ENCODE data around the gene PEMT. TPM values are rescaled to one million over a fixed set of nuclear protein-coding genes. Genes with fewer than 3 reads are reported as not detected.

Gene PEMT
- total and polyA plus RNA-seq, 4 donors, result 18.7 to 59.1 (median 34.4) TPM

DNA sequence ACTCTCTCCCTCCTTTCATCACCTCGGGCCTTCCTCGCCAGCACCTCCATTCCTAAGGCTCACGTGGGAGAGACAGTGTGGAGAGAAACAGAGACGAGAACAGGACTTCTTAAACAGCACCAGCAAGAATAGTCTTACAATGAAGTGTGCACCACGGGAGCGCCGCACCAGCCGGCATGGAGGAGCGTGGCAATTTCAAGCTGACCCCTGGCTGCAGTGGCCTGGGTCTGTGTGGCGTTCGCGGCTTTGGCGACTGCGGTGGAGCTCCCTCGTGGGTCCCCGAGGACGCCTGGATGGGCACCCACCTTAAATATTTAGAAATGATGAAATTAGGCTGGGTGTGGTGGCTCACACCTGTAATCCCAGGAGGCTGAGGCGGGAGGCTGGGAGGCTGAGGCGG lies 135.3 kb downstream of the PEMT start:
- DNase-seq, result no peak
- 92 to 93% methylated on average over 19 of the region's 19 CpGs for WGBS, 2 donors
- Histone ChIP-seq H3K36me3 (ENCODE audit: control insufficient read depth in 4 of 4, insufficient read depth in 4 of 4, low read length in 4 of 4) (no peaks in the 10 kb centered on the region), H3K27ac (ENCODE audit: low read depth in 1 of 2, low read length in 1 of 2) (no peak overlapping the region), H3K9ac (ENCODE audit: insufficient read depth in 1 of 2, low read length in 2 of 2) (no peak overlapping the region), H3K4me1 (ENCODE audit: control insufficient read depth in 5 of 5, insufficient read depth in 5 of 5, low read length in 5 of 5) (peaks cover 0 to 2% (median 0%) of the 10 kb centered on the region in 5 donors), H3K27me3 (ENCODE audit: control insufficient read depth in 3 of 3, insufficient read depth in 3 of 3, low read length in 2 of 3) (no peaks in the 10 kb centered on the region), H3K4me3 (no peak overlapping the region), H3K9me3 (ENCODE audit: control insufficient read depth in 4 of 4, insufficient read depth in 3 of 4, low read length in 3 of 4) (peaks cover 0 to 6% (median 1%) of the 10 kb centered on the region in 4 donors)
- TF ChIP-seq, protein P1, sequence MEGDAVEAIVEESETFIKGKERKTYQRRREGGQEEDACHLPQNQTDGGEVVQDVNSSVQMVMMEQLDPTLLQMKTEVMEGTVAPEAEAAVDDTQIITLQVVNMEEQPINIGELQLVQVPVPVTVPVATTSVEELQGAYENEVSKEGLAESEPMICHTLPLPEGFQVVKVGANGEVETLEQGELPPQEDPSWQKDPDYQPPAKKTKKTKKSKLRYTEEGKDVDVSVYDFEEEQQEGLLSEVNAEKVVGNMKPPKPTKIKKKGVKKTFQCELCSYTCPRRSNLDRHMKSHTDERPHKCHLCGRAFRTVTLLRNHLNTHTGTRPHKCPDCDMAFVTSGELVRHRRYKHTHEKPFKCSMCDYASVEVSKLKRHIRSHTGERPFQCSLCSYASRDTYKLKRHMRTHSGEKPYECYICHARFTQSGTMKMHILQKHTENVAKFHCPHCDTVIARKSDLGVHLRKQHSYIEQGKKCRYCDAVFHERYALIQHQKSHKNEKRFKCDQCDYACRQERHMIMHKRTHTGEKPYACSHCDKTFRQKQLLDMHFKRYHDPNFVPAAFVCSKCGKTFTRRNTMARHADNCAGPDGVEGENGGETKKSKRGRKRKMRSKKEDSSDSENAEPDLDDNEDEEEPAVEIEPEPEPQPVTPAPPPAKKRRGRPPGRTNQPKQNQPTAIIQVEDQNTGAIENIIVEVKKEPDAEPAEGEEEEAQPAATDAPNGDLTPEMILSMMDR (IDR thresholded peaks at IDR 0.05; ENCODE audit: control extremely low read depth, extremely low read depth), result no peak
- no peak for ATAC-seq (ENCODE audit: insufficient read depth, low FRiP score)

Small RNA genes lying within 50 kb of the gene (small RNA-seq; reads per million reads assigned to genes)
- gene RF00019 (ENCODE audit: low replicate concordance) (not detected), gene RNU6-468P (ENCODE audit: low replicate concordance) (not detected)

Other genes with a start within 250 kb of the PEMT start
- gene MED9, start 114.7 kb downstream of the PEMT start, total RNA-seq, result 10 to 100 TPM; 14.2 to 15.4 TPM
- 10 to 100 TPM; 10.8 to 12.4 TPM for gene MED9, start 114.7 kb downstream of the PEMT start, polyA plus RNA-seq
- 10 to 100 TPM in 1 of 2 donors, 1 to 10 TPM in 1; 3.8 to 11.4 TPM for gene RASD1, start 95.3 kb downstream of the PEMT start, total RNA-seq
- gene RASD1, start 95.3 kb downstream of the PEMT start, polyA plus RNA-seq, result 10 to 100 TPM; 13.5 to 53.8 TPM
- gene RAI1, start 89.8 kb upstream of the PEMT start, total RNA-seq, result 10 to 100 TPM; 41.6 to 44.4 TPM
- gene RAI1, start 89.8 kb upstream of the PEMT start, polyA plus RNA-seq, result 10 to 100 TPM; 14.5 to 15.1 TPM
- gene SREBF1, start 245.3 kb upstream of the PEMT start, total RNA-seq, result 100 to 1,000 TPM in 1 of 2 donors, 10 to 100 TPM in 1; 84.6 to 134 TPM
- 10 to 100 TPM; 68.4 to 76.8 TPM for gene SREBF1, start 245.3 kb upstream of the PEMT start, polyA plus RNA-seq

All from lung (tissue), 13 donors.